GM21576 (cell line): ENCODE data around the gene NEGR1.

ENCODE experiments used
- ATAC-seq: cut with Tn5 transposase; IDR thresholded peaks from one replicate; pipeline ENCODE4 v1.9.1; 2021; ENCODE audit warnings: mild to moderate bottlenecking, moderate library complexity; ENCODE audit not compliant: unreplicated experiment

Gene NEGR1

GRCh38 chr1:71592646-71593274, 689.6 kb downstream of the NEGR1 start:
- ATAC-seq = no peak

- no peak for ATAC-seq
Measured at GRCh38 chr1:71589005-71589404, 693.3 kb downstream of the NEGR1 start.

- no peak for ATAC-seq
Measured at GRCh38 chr1:71587961-71588360, 694.4 kb downstream of the NEGR1 start.

GRCh38 chr1:71586030-71586429, 696.3 kb downstream of the NEGR1 start:
- ATAC-seq = no peak

GRCh38 chr1:71583756-71584155, 698.6 kb downstream of the NEGR1 start:
- no peak for ATAC-seq

- ATAC-seq = no peak
Measured at GRCh38 chr1:71582673-71583072, 699.7 kb downstream of the NEGR1 start.

- no peak for ATAC-seq
Measured at GRCh38 chr1:71577451-71578131, 704.7 kb downstream of the NEGR1 start.

GRCh38 chr1:71572038-71572437, 710.3 kb downstream of the NEGR1 start:
- no peak for ATAC-seq

GRCh38 chr1:71566413-71566812, 715.9 kb downstream of the NEGR1 start:
- ATAC-seq = no peak

- no peak for ATAC-seq
Measured at GRCh38 chr1:71565831-71566230, 716.5 kb downstream of the NEGR1 start.

- no peak for ATAC-seq
Measured at GRCh38 chr1:71565262-71565661, 717.1 kb downstream of the NEGR1 start.

GRCh38 chr1:71562298-71562697, 720.0 kb downstream of the NEGR1 start:
- ATAC-seq = no peak

- ATAC-seq = no peak
Measured at GRCh38 chr1:71561729-71562128, 720.6 kb downstream of the NEGR1 start.

- no peak for ATAC-seq
Measured at GRCh38 chr1:71561206-71561605, 721.1 kb downstream of the NEGR1 start.

- ATAC-seq = no peak
Measured at GRCh38 chr1:71559880-71560279, 722.5 kb downstream of the NEGR1 start.

- no peak for ATAC-seq
Measured at GRCh38 chr1:71557138-71557537, 725.2 kb downstream of the NEGR1 start.

GRCh38 chr1:71548398-71548890, 733.9 kb downstream of the NEGR1 start:
- no peak for ATAC-seq

- no peak for ATAC-seq
Measured at GRCh38 chr1:71542155-71542554, 740.2 kb downstream of the NEGR1 start.

- no peak for ATAC-seq
Measured at GRCh38 chr1:71533950-71534349, 748.4 kb downstream of the NEGR1 start.

- no peak for ATAC-seq
Measured at GRCh38 chr1:71532343-71532742, 750.0 kb downstream of the NEGR1 start.

- ATAC-seq = no peak
Measured at GRCh38 chr1:71526824-71527223, 755.5 kb downstream of the NEGR1 start.

GRCh38 chr1:71522721-71523120, 759.6 kb downstream of the NEGR1 start:
- ATAC-seq = no peak
